Hepatocyte (in vitro differentiated cells): ENCODE measurements around the gene TNFAIP8L2. TPM values are rescaled to one million over a fixed set of nuclear protein-coding genes. Genes with fewer than 3 reads are reported as not detected.
A peak's percentile ranks its signal among the peaks of the same experiment; 100 is the strongest.
"Not testable (repeated sequence)": the region's sequence is repeated elsewhere in the genome, so short reads cannot be mapped to it uniquely, and the experiment has no call there.

ENCODE experiments used
- DNase-seq: peaks from one replicate; pipeline ENCODE4 v3.0.0-alpha.2; 2016; ENCODE audit warnings: low spot score
- H2AFZ ChIP-seq: fragments of 200-600 bp; sonication (generic); 2 replicates; pipeline ENCODE4 v1.6.0; 2016; ENCODE audit warnings: antibody characterized with exemption, mild to moderate bottlenecking
- H3K27ac ChIP-seq: fragments of 200-600 bp; sonication (generic); 2 replicates; pipeline ENCODE4 v1.5.1; 2016; ENCODE audit warnings: mild to moderate bottlenecking
- H3K27me3 ChIP-seq: fragments of 200-600 bp; sonication (generic); 2 replicates; pipeline ENCODE4 v1.6.1; 2016
- H3K36me3 ChIP-seq: fragments of 200-600 bp; sonication (generic); replicated peaks from 2 replicates; pipeline ENCODE4 v1.5.1; 2016; ENCODE audit warnings: low read depth; ENCODE audit not compliant: insufficient read depth
- H3K4me1 ChIP-seq: fragments of 200-600 bp; sonication (generic); 2 replicates; pipeline ENCODE4 v1.5.1; 2016; ENCODE audit warnings: mild to moderate bottlenecking, moderate library complexity; ENCODE audit not compliant: insufficient read depth
- H3K4me2 ChIP-seq: fragments of 200-600 bp; sonication (generic); 2 replicates; pipeline ENCODE4 v1.6.0; 2016
- H3K4me3 ChIP-seq: fragments of 200-600 bp; sonication (generic); 2 replicates; pipeline ENCODE4 v1.5.1; 2016; ENCODE audit warnings: mild to moderate bottlenecking
- H3K79me2 ChIP-seq: fragments of 200-600 bp; sonication (generic); 2 replicates; pipeline ENCODE4 v1.6.0; 2017; ENCODE audit warnings: mild to moderate bottlenecking
- H3K9me2 ChIP-seq: fragments of 200-600 bp; sonication (generic); replicated peaks from 2 replicates; pipeline ENCODE4 v1.6.0; 2017; ENCODE audit warnings: mild to moderate bottlenecking; ENCODE audit not compliant: insufficient read depth
- H3K9me3 ChIP-seq: fragments of 200-600 bp; sonication (generic); 2 replicates; pipeline ENCODE4 v1.5.1; 2016; ENCODE audit warnings: low read depth, mild to moderate bottlenecking
- H4K20me1 ChIP-seq: fragments of 200-600 bp; sonication (generic); 2 replicates; pipeline ENCODE4 v1.6.0; 2016; ENCODE audit warnings: mild to moderate bottlenecking; ENCODE audit not compliant: insufficient read depth, poor library complexity, severe bottlenecking
- EZH2 ChIP-seq: fragments of 200-600 bp; sonication (generic); IDR thresholded peaks from 2 replicates; pipeline ENCODE4 v1.6.1; 2016; ENCODE audit warnings: antibody characterized with exemption, mild to moderate bottlenecking, borderline replicate concordance
- EZH2phosphoT487 ChIP-seq: fragments of 200-600 bp; sonication (generic); IDR thresholded peaks from one replicate; pipeline ENCODE4 v1.6.1; 2018; ENCODE audit warnings: antibody characterized with exemption, mild to moderate bottlenecking, low read depth, moderate library complexity; ENCODE audit not compliant: unreplicated experiment, severe bottlenecking
- WGBS: methylation state at CpG from one replicate; pipeline ENCODE4 v1.1.6; 2016; ENCODE audit warnings: low lambda C conversion rate; ENCODE audit errors: missing lambda C conversion rate; 5-methylcytosine and 5-hydroxymethylcytosine counted together
- polyA plus RNA-seq: library from polyadenylated mRNA; unstranded; fragments of >200 nt; fragmentation: Nextera tagmentation; extraction: Ambion mirVana; gene quantifications from 2 replicates; pipeline ENCODE4 v1.2.1, GENCODE V29; 2016
- total RNA-seq: library from RNA; depleted of rRNA; stranded (reverse); fragments of >200 nt; gene quantifications from 2 replicates; pipeline ENCODE4 v1.2.3, GENCODE V29; 2014
- TF ChIP-seq, protein P1 (sequence below): fragments of 200-600 bp; sonication (generic); IDR thresholded peaks from 2 replicates; pipeline ENCODE4 v1.5.1; 2016; ENCODE audit warnings: antibody characterized with exemption, mild to moderate bottlenecking; ENCODE audit not compliant: poor library complexity

TNFAIP8L2 gene
- total and polyA plus RNA-seq, 2 experiments from 2014 or later = 0.70 TPM; not detected in 1

DNA sequence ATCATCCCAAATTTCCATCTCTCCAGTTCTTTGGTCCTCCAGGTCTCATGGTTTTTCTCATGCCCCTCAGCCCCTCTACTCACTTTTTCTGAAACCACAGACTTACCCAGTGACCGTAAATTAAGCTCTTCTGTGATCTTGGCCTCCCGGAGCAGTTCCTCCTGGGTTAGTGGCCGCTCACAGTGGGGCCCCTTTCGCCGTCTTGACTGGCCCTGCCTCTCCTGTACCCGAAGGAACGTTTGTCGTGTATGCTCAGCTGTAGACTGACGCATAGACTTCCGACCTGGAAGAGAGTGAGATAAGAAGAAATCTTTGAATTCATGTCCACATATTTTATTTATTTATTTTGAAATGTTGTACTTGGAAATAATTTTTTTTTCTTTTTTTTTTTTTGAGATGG lies 27.8 kb downstream of the TNFAIP8L2 start:
- Histone ChIP-seq H3K27ac (no peak overlapping the region), H3K27me3 (no peaks in the 10 kb centered on the region), H3K9me3 (no peaks in the 10 kb centered on the region), H3K4me1 (peaks cover 11% of the 10 kb centered on the region), H2AFZ (no peak overlapping the region), H3K4me3 (no peak overlapping the region), H3K79me2 (peaks cover 30% of the 10 kb centered on the region), H4K20me1 (peaks cover 3% of the 10 kb centered on the region), H3K9me2 (no peaks in the 10 kb centered on the region), H3K36me3 (no peaks in the 10 kb centered on the region), H3K4me2 (no peak overlapping the region)
- TF ChIP-seq, protein P1, sequence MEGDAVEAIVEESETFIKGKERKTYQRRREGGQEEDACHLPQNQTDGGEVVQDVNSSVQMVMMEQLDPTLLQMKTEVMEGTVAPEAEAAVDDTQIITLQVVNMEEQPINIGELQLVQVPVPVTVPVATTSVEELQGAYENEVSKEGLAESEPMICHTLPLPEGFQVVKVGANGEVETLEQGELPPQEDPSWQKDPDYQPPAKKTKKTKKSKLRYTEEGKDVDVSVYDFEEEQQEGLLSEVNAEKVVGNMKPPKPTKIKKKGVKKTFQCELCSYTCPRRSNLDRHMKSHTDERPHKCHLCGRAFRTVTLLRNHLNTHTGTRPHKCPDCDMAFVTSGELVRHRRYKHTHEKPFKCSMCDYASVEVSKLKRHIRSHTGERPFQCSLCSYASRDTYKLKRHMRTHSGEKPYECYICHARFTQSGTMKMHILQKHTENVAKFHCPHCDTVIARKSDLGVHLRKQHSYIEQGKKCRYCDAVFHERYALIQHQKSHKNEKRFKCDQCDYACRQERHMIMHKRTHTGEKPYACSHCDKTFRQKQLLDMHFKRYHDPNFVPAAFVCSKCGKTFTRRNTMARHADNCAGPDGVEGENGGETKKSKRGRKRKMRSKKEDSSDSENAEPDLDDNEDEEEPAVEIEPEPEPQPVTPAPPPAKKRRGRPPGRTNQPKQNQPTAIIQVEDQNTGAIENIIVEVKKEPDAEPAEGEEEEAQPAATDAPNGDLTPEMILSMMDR = no peak
- TF ChIP-seq EZH2 = no peak
- TF ChIP-seq EZH2phosphoT487 = no peak
- WGBS = 99% methylated on average over 10 of the region's 10 CpGs
- no peak for DNase-seq

DNA sequence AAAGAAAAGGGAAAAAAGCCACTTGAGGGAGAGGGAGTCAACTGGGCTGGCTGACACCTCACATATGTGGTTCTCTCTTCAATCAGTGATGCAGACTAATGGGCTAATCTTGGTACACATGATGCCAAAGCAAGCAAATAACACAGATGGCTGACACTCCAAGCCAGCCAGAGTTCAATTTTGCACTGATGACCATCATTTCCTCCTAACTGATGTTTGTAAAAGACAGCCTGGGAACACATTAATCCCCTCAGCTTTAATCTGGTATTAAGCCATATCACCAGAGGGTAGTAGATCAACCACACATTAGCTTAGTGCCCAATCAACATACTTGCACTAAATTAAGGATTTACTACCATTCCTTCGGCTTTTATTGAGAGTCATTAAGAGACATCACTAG lies 30.8 kb downstream of the TNFAIP8L2 start:
- Histone ChIP-seq H3K4me2 (no peak overlapping the region), H3K27ac (no peak overlapping the region), H4K20me1 (peaks cover 3% of the 10 kb centered on the region), H2AFZ (no peak overlapping the region), H3K27me3 (no peaks in the 10 kb centered on the region), H3K9me2 (no peaks in the 10 kb centered on the region), H3K9me3 (no peaks in the 10 kb centered on the region), H3K4me1 (peaks cover 11% of the 10 kb centered on the region), H3K36me3 (no peaks in the 10 kb centered on the region), H3K79me2 (peaks cover 33% of the 10 kb centered on the region), H3K4me3 (no peak overlapping the region)
- TF ChIP-seq, protein P1 = no peak
- no peak for TF ChIP-seq EZH2phosphoT487
- TF ChIP-seq EZH2 = no peak
- WGBS = 69% methylated on average over 1 of the region's 1 CpG
- DNase-seq = no peak

DNA sequence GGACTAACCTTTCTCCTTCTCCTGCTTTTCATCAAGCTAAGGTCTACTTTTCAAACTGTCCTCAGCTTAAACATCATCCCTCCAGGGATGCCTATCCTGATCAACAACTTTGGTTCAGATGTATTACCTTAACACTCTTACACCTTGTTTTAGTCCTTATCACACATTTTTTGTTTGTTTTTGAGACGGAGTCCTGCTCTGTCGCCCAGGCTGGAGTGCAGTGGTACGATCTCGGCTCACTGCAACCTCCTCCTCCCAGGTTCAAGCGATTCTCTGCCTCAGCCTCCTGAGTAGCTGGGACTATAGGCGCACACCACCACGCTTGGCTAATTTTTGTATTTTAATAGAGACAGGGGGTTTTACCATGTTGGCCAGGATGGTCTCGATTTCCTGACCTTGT lies 32.2 kb downstream of the TNFAIP8L2 start:
- 77% methylated on average over 8 of the region's 8 CpGs for WGBS
- not testable (repeated sequence) for H4K20me1 ChIP-seq, H3K27me3 ChIP-seq, H3K9me2 ChIP-seq, H3K36me3 ChIP-seq, H3K9me3 ChIP-seq, H2AFZ ChIP-seq, DNase-seq
- peaks cover 11% of the 10 kb centered on the region for H3K4me1 ChIP-seq
- H3K4me3 ChIP-seq = peak overlapping the region; percentile 91
- H3K79me2 ChIP-seq = peaks cover 33% of the 10 kb centered on the region
- peak overlapping the region; percentile 97 for H3K27ac ChIP-seq
- peak overlapping the region; percentile 83 for H3K4me2 ChIP-seq

DNA sequence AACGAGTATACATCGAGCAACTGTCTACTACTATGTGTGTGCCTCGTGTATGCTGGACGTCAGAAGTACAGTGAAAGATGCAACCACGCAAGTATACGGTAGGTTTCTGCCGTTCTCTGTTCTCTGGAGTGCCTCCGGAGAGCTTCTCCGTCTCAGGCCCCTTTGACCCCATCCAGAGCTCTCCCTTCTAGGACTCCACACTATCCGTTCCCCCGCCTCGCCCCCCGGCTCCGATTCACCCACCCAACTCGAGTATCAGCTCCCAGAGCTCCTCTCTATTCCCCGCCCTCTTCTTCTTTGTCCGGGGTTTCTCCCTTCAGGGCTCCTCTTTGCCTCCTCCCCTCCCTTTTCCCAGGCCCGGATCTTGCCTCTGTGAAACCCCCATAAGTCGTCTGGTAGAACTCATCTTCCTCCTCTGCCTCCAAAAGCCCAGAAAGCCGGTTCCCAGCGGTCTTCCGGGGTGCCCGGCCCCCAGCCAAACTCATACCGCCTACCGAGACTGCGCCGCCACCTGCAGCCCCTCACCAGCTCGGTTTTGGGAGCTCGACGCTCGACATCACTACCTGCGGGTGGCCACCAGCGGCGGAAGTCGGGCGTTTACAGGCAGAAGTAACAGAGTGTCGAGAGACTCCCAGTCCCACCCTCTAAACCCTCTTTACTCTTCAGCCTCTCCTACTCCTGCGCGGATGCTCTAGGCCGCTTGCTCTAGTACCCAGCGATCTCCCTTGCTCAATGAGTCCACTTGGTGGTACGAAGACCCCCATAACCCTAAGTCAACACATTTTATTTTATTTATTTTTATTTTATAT lies 33.4 kb downstream of the TNFAIP8L2 start, which contains the start of gene VPS72:
Gene VPS72, minus strand, starts transcription at position 561 of the 809 bp plus-strand sequence. Its CDS starts 76 bp downstream, at position 485.
- H3K4me2 ChIP-seq = peak within 1 kb of the TSS; percentile 83
- peak within 1 kb of the TSS; percentile 97 for H3K27ac ChIP-seq
- peak; percentile 93 for DNase-seq
- H3K27me3 ChIP-seq = no peaks in the 10 kb centered on the region
- no peaks in the 10 kb centered on the region for H3K36me3 ChIP-seq
- H3K4me1 ChIP-seq = peaks cover 11% of the 10 kb centered on the region
- no peaks in the 10 kb centered on the region for H3K9me3 ChIP-seq
- H2AFZ ChIP-seq = peak within 1 kb of the TSS; percentile 78
- no peaks in the 10 kb centered on the region for H3K9me2 ChIP-seq
- peaks cover 33% of the 10 kb centered on the region for H3K79me2 ChIP-seq
- peak within 1 kb of the TSS; percentile 91 for H3K4me3 ChIP-seq
- WGBS = under 1% methylated on average over 42 of the region's 42 CpGs
- no peak for TF ChIP-seq EZH2
- no peak for TF ChIP-seq EZH2phosphoT487
- TF ChIP-seq, protein P1 = no peak
- H4K20me1 ChIP-seq = peaks cover 3% of the 10 kb centered on the region
